ENCODE results near the gene LAMC3. TPM values are rescaled to one million over a fixed set of nuclear protein-coding genes. Genes with fewer than 3 reads are reported as not detected.

The LAMC3 gene
- total RNA-seq, 1 donor from 2014 or later: not detected

- TF ChIP-seq CTCF (IDR thresholded peaks at IDR 0.05) (no peak), EZH2phosphoT487 (IDR thresholded peaks at IDR 0.05) (no peak), EZH2 (IDR thresholded peaks at IDR 0.05) (no peak)
- Histone ChIP-seq H3K4me2 (no peak overlapping the region), H3K4me3 (no peak overlapping the region), H3K4me1 (no peaks in the 10 kb centered on the region), H3K27me3 (no peaks in the 10 kb centered on the region), H4K20me1 (ENCODE audit: low read depth) (peaks cover under 1% of the 10 kb centered on the region), H3K9me3 (ENCODE audit: low read depth) (no peaks in the 10 kb centered on the region), H2AFZ (replicated peaks) (no peak overlapping the region), H3K79me2 (ENCODE audit: low read depth) (peaks cover 3% of the 10 kb centered on the region), H3K36me3 (no peaks in the 10 kb centered on the region), H3K9ac (no peak overlapping the region), H3K27ac (no peak overlapping the region), H3F3A (ENCODE audit: low read depth) (peaks cover 14% of the 10 kb centered on the region)
- Mint-ChIP-seq H3K27me3 (ENCODE audit: insufficient read depth, low read depth) (peaks cover 2% of the 10 kb centered on the region), H3K36me3 (peaks cover 6% of the 10 kb centered on the region), H3K4me1 (peaks cover 5% of the 10 kb centered on the region), H3K9me3 (no peaks in the 10 kb centered on the region), H3K4me3 (no peak overlapping the region), H3K27ac (no peak overlapping the region)
- DNase-seq (ENCODE audit: low spot score): no peak
Measured at GRCh38 chr9:131120620-131121228, 111.8 kb downstream of the LAMC3 start.

- H3K27ac Mint-ChIP-seq: no peak overlapping the region
- Histone ChIP-seq H3F3A (ENCODE audit: low read depth) (peaks cover 14% of the 10 kb centered on the region), H3K9me3 (ENCODE audit: low read depth) (no peaks in the 10 kb centered on the region), H3K79me2 (ENCODE audit: low read depth) (peaks cover 9% of the 10 kb centered on the region), H3K27me3 (no peaks in the 10 kb centered on the region), H3K4me3 (no peak overlapping the region), H3K27ac (no peak overlapping the region), H4K20me1 (ENCODE audit: low read depth) (peaks cover 6% of the 10 kb centered on the region), H3K4me1 (peaks cover 2% of the 10 kb centered on the region), H3K36me3 (no peaks in the 10 kb centered on the region), H3K4me2 (no peak overlapping the region), H3K9ac (no peak overlapping the region), H2AFZ (replicated peaks) (no peak overlapping the region)
- H3K4me1 Mint-ChIP-seq: peaks cover 10% of the 10 kb centered on the region
- H3K27me3 Mint-ChIP-seq (ENCODE audit: insufficient read depth, low read depth): peaks cover 4% of the 10 kb centered on the region
- no peaks in the 10 kb centered on the region for H3K9me3 Mint-ChIP-seq
- H3K4me3 Mint-ChIP-seq: no peak overlapping the region
- peaks cover 6% of the 10 kb centered on the region for H3K36me3 Mint-ChIP-seq
- no peak for DNase-seq (ENCODE audit: low spot score)
- TF ChIP-seq EZH2 (IDR thresholded peaks at IDR 0.05) (no peak), CTCF (IDR thresholded peaks at IDR 0.05) (no peak), EZH2phosphoT487 (IDR thresholded peaks at IDR 0.05) (no peak)
Measured at GRCh38 chr9:131121346-131121745, 112.4 kb downstream of the LAMC3 start.

GRCh38 chr9:131122158-131122557 is 113.2 kb downstream of the LAMC3 start:
- H3K27ac ChIP-seq: no peak overlapping the region
- H3K9me3 ChIP-seq (ENCODE audit: low read depth): no peaks in the 10 kb centered on the region
- H3K4me3 ChIP-seq: no peak overlapping the region
- H3K27me3 ChIP-seq: no peaks in the 10 kb centered on the region
- peaks cover 17% of the 10 kb centered on the region for H3K79me2 ChIP-seq (ENCODE audit: low read depth)
- peaks cover 4% of the 10 kb centered on the region for H3K27me3 Mint-ChIP-seq (ENCODE audit: insufficient read depth, low read depth)
- H3K9me3 Mint-ChIP-seq: no peaks in the 10 kb centered on the region
- no peak overlapping the region for H3K9ac ChIP-seq
- peaks cover 5% of the 10 kb centered on the region for H3K4me1 ChIP-seq
- H3K27ac Mint-ChIP-seq: no peak overlapping the region
- no peaks in the 10 kb centered on the region for H3K36me3 ChIP-seq
- TF ChIP-seq EZH2phosphoT487 (IDR thresholded peaks at IDR 0.05): no peak
- no peak overlapping the region for H3K4me3 Mint-ChIP-seq
- H2AFZ ChIP-seq (replicated peaks): no peak overlapping the region
- DNase-seq (ENCODE audit: low spot score): no peak
- H3K4me1 Mint-ChIP-seq: peaks cover 11% of the 10 kb centered on the region
- peaks cover 9% of the 10 kb centered on the region for H4K20me1 ChIP-seq (ENCODE audit: low read depth)
- H3K36me3 Mint-ChIP-seq: peaks cover 6% of the 10 kb centered on the region
- H3K4me2 ChIP-seq: no peak overlapping the region
- peaks cover 14% of the 10 kb centered on the region for H3F3A ChIP-seq (ENCODE audit: low read depth)

- peak overlapping the region; percentile 97 for H3K27ac Mint-ChIP-seq
Measured at GRCh38 chr9:131125038-131125287, 116.0 kb downstream of the LAMC3 start.

More at GRCh38 chr9:131125038-131125287, 116.0 kb downstream of the LAMC3 start:
- Mint-ChIP-seq H3K4me3 (peak overlapping the region; percentile 99), H3K36me3 (peaks cover 14% of the 10 kb centered on the region), H3K4me1 (peaks cover 11% of the 10 kb centered on the region), H3K27me3 (ENCODE audit: insufficient read depth, low read depth) (peaks cover 4% of the 10 kb centered on the region), H3K9me3 (no peaks in the 10 kb centered on the region)
- TF ChIP-seq EZH2phosphoT487 (IDR thresholded peaks at IDR 0.05) (no peak), CTCF (IDR thresholded peaks at IDR 0.05) (no peak), EZH2 (IDR thresholded peaks at IDR 0.05) (no peak)
- Histone ChIP-seq H4K20me1 (ENCODE audit: low read depth) (peaks cover 9% of the 10 kb centered on the region), H3K9me3 (ENCODE audit: low read depth) (no peaks in the 10 kb centered on the region), H3K79me2 (ENCODE audit: low read depth) (peaks cover 27% of the 10 kb centered on the region), H3K27me3 (no peaks in the 10 kb centered on the region), H3F3A (ENCODE audit: low read depth) (peaks cover 17% of the 10 kb centered on the region), H3K4me3 (peak overlapping the region; percentile 95), H3K36me3 (peaks cover 11% of the 10 kb centered on the region), H3K27ac (peak overlapping the region; percentile 54), H3K9ac (peak overlapping the region; percentile 58), H2AFZ (replicated peaks) (peak overlapping the region; percentile 53), H3K4me2 (peak overlapping the region; percentile 78), H3K4me1 (peaks cover 5% of the 10 kb centered on the region)
- DNase-seq (ENCODE audit: low spot score): no peak

Data from neural progenitor cell (in vitro differentiated cells).